NB4 (cell line): ENCODE results near the gene MPDZ.

ENCODE experiments used
- CTCF ChIP-seq: IDR thresholded peaks from one replicate; pipeline ENCODE4 v1.5.1; 2012; ENCODE audit warnings: low read depth, low read length
- POLR2A ChIP-seq: IDR thresholded peaks from 2 replicates; pipeline ENCODE4 v1.6.1; 2011; ENCODE audit warnings: mild to moderate bottlenecking; ENCODE audit not compliant: insufficient read length; ENCODE audit errors: extremely low read depth
- TF ChIP-seq, protein P1 (sequence below): IDR thresholded peaks from 2 replicates; pipeline ENCODE4 v1.6.1; 2011; ENCODE audit warnings: low read depth, low read length

- TF ChIP-seq CTCF (no peak), POLR2A (no peak)
- TF ChIP-seq, protein P1, sequence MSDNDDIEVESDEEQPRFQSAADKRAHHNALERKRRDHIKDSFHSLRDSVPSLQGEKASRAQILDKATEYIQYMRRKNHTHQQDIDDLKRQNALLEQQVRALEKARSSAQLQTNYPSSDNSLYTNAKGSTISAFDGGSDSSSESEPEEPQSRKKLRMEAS: no peak
Observed at GRCh38 chr9:13141629-13142028, 137.9 kb downstream of the MPDZ start.
